KBM-7 (cell line): ENCODE data around the gene GJD4.
A peak's percentile ranks its signal among the peaks of the same experiment; 100 is the strongest.

Source experiments
- DNase-seq: peaks from one replicate; pipeline ENCODE4 v3.0.0-alpha.2; 2015
- in situ Hi-C: fragments of 300-500 bp; cut with MboI; formaldehyde crosslinking; loops from 2 replicates; pipeline ENCODE4 v1.14.3; 2020; ENCODE audit warnings: low sequenced_read_pairs, low pct_unique_long_range_greater_than_20kb, mixed read lengths

Gene GJD4

DNA sequence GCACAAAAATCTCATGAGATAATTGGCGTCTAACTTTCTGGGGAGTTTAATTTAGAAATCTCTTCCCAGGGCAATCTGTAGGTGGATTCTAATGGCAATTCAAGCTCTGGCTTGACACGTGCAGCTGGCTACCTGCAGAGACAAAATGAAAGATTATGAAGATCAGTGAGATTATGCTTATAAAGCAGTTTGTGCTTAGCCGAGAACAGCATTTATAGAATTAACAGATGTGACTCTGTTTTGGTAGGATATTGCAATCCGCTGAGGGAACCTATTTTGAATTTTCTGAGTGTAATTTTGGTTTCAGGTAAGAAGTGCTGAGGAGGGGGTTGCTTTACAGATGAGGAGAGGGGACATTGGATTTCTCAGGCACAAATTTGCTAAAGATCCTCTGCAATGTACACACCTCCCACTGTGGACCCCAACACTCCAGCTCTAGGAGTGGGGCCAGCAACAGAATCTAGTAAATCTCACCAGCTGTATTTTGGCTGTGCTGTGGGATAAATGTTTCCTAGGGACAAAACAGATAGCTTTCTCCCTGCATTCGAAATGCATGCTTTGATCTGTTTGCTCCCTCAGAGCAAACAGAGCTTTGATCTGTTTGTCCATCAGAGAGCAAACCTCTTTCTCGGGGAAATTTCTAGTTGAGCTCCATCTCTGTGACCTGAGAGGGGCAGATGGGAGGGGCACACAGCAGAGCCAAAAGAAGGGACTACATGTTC is 7.4 kb downstream of the GJD4 start:
- no peak for DNase-seq
- in situ Hi-C loops = no loop called here

- in situ Hi-C loops = no loop called here
- DNase-seq = no peak
Measured at GRCh38 chr10:35613107-35613440, 7.9 kb downstream of the GJD4 start.

GRCh38 chr10:35613597-35614226 is 8.6 kb downstream of the GJD4 start:
- DNase-seq = no peak
- in situ Hi-C loops = no loop called here

DNA sequence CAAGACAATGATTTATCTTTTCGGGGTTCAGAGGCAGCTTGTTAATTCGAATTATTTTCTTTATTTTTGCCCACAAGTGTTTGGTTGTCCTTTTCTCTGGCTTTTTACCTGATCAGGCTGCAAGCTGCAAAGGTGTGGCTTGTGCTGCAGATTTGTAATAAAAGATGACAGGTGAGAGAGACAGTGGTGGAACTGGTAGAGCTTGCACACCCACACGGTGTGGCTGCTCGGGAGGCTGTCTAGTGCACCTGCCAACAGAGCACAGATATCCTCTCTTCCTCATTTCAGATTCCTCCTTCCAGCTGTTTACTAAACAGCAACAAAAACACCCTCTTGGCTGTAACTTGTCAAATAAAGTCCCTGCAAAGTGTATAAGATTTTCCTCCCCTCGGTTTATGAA is 9.2 kb downstream of the GJD4 start:
- in situ Hi-C loops = no loop called here
- no peak for DNase-seq

DNA sequence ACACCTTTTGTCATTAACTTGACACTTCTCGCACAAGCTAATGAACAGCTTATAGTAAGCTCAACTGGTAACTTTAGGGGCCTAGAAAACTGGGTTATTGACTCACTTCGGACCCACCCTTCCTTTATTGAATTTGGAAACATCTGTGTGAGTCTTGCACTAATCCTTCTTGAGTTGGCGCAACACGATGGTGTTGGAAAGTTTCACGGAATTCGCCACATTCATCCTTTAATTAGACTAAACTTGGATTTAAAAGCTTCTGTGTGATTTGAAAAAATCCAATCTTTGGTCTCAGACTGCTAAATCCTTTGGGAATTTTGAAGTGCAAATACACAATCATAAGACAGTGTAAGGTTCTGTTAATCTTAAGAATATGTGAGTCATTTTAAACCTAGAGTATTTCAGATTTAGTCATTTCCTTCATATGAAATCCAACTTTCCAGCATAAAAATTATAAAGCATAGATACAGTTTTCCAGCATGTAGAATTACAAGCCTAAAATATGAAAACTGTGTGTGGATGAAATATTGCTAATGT is 21.9 kb downstream of the GJD4 start:
- in situ Hi-C loops = no loop called here

GRCh38 chr10:35631404-35631803 is 26.3 kb downstream of the GJD4 start:
- DNase-seq = no peak
- in situ Hi-C loops = no loop called here

More for the DNA sequence above, 21.9 kb downstream of the GJD4 start:
- DNase-seq = no peak

GRCh38 chr10:35632027-35632426 is 26.9 kb downstream of the GJD4 start:
- DNase-seq = no peak
- in situ Hi-C loops = no loop called here

DNA sequence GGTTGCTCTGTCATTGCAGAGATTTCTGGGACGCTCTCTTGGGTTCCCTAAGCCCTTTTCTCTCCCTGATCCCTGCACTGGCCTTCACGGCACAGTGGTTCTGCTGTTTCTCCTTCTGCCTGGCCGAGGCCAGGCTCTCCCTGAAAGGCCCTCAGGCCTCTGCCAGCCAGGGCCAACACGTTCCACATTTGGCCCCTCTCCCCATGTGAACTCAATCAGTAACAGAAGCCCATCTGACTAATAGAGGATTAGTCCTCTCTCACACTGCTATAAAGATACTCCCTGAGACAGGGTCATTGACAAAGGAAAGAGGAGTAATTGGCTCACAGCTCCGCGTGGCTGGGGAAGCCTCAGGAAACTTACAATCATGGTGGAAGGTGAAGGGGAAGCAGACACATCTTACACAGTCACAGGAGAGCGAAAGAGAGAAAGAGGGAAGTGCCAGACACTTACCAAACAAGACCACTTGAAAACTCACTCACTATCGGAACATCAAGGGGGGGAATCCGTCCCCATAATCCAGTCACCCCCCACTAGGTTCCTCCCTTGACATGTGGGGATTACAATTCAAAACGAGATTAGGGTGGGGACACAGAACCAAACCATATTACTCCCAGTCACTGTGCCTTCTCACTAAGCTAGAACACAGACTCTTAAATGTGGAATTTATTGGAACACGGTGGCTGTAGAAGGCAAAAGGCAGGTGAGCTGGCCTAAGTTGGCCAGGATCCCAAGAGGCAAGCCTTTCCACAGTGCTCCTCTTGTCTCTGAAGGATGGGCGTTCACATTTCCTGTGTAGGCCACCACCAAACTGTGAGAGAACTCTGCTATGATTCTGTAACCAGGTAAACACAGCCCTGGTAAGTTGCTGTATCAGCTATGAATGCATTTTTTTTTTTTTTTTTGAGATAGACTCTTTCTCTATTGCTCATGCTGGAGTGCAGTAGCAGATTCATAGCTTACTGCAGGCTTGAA is 28.2 kb downstream of the GJD4 start:
- in situ Hi-C loops = no loop called here
- DNase-seq = peak; percentile 14

- in situ Hi-C loops = no loop called here
Measured at GRCh38 chr10:35635576-35635975, 30.4 kb downstream of the GJD4 start.

DNA sequence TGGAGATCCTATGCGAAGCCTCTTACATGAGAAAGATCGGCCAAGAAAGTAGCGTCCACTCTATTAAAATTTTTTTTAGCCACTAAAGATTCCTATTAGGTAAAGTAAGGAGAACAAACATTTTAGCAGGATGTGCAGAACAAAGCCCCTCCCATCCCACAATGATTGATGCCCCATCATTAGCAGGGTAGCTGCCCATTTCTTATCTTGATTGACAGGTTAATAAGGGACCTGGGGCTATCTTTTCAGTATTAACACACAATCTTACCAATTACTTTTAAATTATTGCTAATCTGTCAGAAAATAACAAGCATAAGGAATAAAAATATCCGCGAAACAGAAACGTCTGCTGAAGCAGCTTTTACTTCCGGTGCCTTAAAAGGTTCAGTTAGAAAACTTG is 31.8 kb downstream of the GJD4 start:
- in situ Hi-C loops = no loop called here
- DNase-seq = no peak

More at GRCh38 chr10:35635576-35635975, 30.4 kb downstream of the GJD4 start:
- peak; percentile 75 for DNase-seq

- no peak for DNase-seq
- in situ Hi-C loops = no loop called here
Measured at GRCh38 chr10:35637462-35637861, 32.3 kb downstream of the GJD4 start.

GRCh38 chr10:35638101-35638500 is 33.0 kb downstream of the GJD4 start:
- DNase-seq = no peak
- in situ Hi-C loops = no loop called here

GRCh38 chr10:35639021-35639727 is 34.0 kb downstream of the GJD4 start:
- DNase-seq = no peak
- in situ Hi-C loops = no loop called here

GRCh38 chr10:35639728-35640401 is 34.7 kb downstream of the GJD4 start:
- in situ Hi-C loops = no loop called here
- DNase-seq = no peak

- in situ Hi-C loops = no loop called here
Measured at GRCh38 chr10:35640474-35640873, 35.3 kb downstream of the GJD4 start.

DNA sequence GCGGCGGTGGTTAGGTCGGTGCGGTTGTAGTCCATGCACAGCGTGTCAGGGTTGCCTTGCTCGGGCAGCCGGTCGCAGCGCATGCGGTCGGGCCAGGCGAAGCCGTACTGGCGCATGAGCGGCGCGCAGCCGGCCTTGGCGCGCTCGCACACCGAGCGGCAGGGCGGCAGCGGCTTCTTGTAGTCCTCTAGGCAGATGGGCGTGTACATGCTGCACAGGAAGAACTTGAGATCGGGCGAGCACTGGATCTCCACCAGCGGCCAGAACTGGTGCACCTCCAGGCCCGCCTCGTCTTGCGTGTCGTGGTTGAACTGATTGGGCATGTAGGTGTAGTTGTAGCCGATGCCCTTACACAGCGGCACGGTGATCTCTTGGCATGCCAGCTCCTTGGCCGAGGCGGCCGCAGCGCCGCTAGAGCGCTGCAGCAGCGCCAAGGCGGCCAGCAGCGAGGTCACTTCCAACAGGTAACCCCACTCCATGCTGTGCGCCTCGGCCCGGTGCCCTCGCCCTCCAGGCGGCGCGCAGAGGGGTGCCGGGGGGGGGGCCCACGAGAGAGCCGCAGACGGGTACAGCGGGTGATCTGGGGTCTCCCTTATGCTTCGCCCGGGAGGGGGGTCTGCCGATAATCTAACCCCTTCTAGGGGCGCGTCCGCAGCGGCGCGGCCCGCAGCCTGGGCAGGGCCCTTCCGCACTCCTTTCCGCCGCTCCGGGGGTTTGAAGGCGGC is 36.0 kb downstream of the GJD4 start:
- in situ Hi-C loops = no loop called here
- DNase-seq = peak; percentile 82

More at GRCh38 chr10:35640474-35640873, 35.3 kb downstream of the GJD4 start:
- peak; percentile 72 for DNase-seq

DNA sequence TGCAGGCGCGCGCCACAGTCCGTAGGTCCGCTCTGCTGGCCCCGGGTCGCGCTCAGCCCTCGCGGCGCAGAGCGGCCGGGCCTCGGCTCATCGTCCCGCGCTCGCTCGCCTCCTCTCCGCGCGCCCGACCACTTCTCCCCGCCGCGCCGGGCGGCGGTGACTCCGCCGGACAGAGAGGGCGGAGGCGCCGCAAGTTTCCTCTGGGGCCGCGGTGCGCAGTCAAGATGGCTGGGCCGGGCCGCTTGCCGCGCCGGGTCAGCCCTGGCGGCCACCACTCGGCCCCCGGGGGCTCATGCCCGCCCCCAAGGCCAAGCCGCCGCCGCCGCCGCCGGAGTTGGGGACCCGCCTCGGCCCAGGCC is 36.5 kb downstream of the GJD4 start:
- DNase-seq = peak; percentile 35
- in situ Hi-C loops = no loop called here
